HCT116 (cell line): ENCODE results near the gene TWIST2. TPM values are rescaled to one million over a fixed set of nuclear protein-coding genes. Genes with fewer than 3 reads are reported as not detected.

Experiments
- ATAC-seq: fragments of 200-7000 bp; cut with Tn5 transposase; 2 replicates; pipeline ENCODE4 v1.9.1; 2020; ENCODE audit warnings: mild to moderate bottlenecking, moderate library complexity
- BruUV-seq: library from RNA; stranded (reverse); fragments of 400-500 nt; replicated peaks from 2 replicates; lab custom pipeline; 2021; lab: Mats Ljungman, UMichigan
- CTCF ChIA-PET: fragments of 300-600 bp; sonication (Branson Sonifier 250); formaldehyde crosslinking; loops from one replicate; lab custom pipeline; 2021; ENCODE audit warnings: antibody characterized with exemption; lab: Charles Lee
- POLR2A ChIA-PET: fragments of 300-600, 350-600 bp; sonication (Branson Sonifier 250); formaldehyde crosslinking; loops from one replicate; lab custom pipeline; 2021; ENCODE audit warnings: antibody characterized with exemption; lab: Charles Lee
- RAD21 ChIA-PET, 2 experiments: fragments of 300-600 bp; sonication (Branson Sonifier 250); formaldehyde crosslinking; loops; one replicate each; lab custom pipeline; 2023; ENCODE audit warnings: low total read pairs in 2 of 2; ENCODE audit not compliant: uncharacterized antibody in 2 of 2, unreplicated experiment in 2 of 2, low non-redundant PET in 1 of 2; lab: Charles Lee
- DNase-seq: peaks from one replicate; pipeline ENCODE4 v3.0.0-alpha.2; 2010; ENCODE audit warnings: low read depth, low spot score
- H2AFZ ChIP-seq: fragments of 200-600 bp; shearing (Covaris generic), sonication (generic); 2 replicates; pipeline ENCODE4 v1.6.1; 2017; ENCODE audit warnings: low read depth, mixed run types, mixed read lengths, antibody characterized with exemption, low read length; ENCODE audit not compliant: poor library complexity, severe bottlenecking
- H3K27ac ChIP-seq: 2 replicates; pipeline ENCODE4 v1.5.1; 2012; ENCODE audit warnings: low read depth, low read length
- H3K27me3 ChIP-seq: fragments of 200-600 bp; sonication (generic); 2 replicates; pipeline ENCODE4 v1.6.1; 2016; ENCODE audit warnings: mixed run types, low read length, mixed read lengths; ENCODE audit not compliant: insufficient read depth
- H3K36me3 ChIP-seq, 2 experiments: fragments of 200-500 bp in 1 of 2; fragments of 200-600 bp in 1 of 2; sonication (Bioruptor generic) in 1 of 2; sonication (generic) in 1 of 2; 2 replicates each; pipeline versions ENCODE4 v1.5.1 to v1.6.1; 2014 to 2016; ENCODE audit warnings: low read length in 2 of 2, inconsistent platforms in 1 of 2, mixed read lengths in 1 of 2, mixed run types in 1 of 2; ENCODE audit not compliant: insufficient read depth in 2 of 2, control insufficient read depth in 1 of 2
- H3K4me1 ChIP-seq, 2 experiments: fragments of 200-600 bp in 1 of 2; sonication (generic) in 1 of 2; 2 replicates each; pipeline versions ENCODE4 v1.5.1 to v1.6.1; 2012 to 2017; ENCODE audit warnings: low read length in 2 of 2, inconsistent platforms in 1 of 2, mild to moderate bottlenecking in 1 of 2, mixed read lengths in 1 of 2, mixed run types in 1 of 2, moderate library complexity in 1 of 2; ENCODE audit not compliant: insufficient read depth in 2 of 2, control insufficient read depth in 1 of 2
- H3K4me2 ChIP-seq: fragments of 200-600 bp; sonication (generic); 2 replicates; pipeline ENCODE4 v1.6.1; 2017; ENCODE audit warnings: mixed run types, low read length, mixed read lengths
- H3K4me3 ChIP-seq, 2 experiments: fragments of 200-600 bp in 1 of 2; sonication (generic) in 1 of 2; replicated peaks in 1 of 2; 2 replicates each; pipeline ENCODE4 v1.5.1; 2011 to 2016; ENCODE audit warnings: low read length in 2 of 2, control low read depth in 1 of 2, low read depth in 1 of 2, mild to moderate bottlenecking in 1 of 2, mixed read lengths in 1 of 2, mixed run types in 1 of 2
- H3K79me2 ChIP-seq: fragments of 200-600 bp; sonication (generic); 2 replicates; pipeline ENCODE4 v1.6.1; 2017; ENCODE audit warnings: mild to moderate bottlenecking, mixed run types, low read length, moderate library complexity, mixed read lengths; ENCODE audit not compliant: insufficient read depth
- H3K9ac ChIP-seq: fragments of 200-600 bp; sonication (generic); 2 replicates; pipeline ENCODE4 v1.6.1; 2016; ENCODE audit warnings: low read length, mixed read lengths
- H3K9me2 ChIP-seq: fragments of 200-600 bp; sonication (generic), shearing (Covaris generic); 2 replicates; pipeline ENCODE4 v1.6.1; 2017; ENCODE audit warnings: mixed run types, mild to moderate bottlenecking, moderate library complexity; ENCODE audit not compliant: insufficient read depth
- H3K9me3 ChIP-seq, 2 experiments: fragments of 200-500 bp in 1 of 2; fragments of 200-600 bp in 1 of 2; sonication (Bioruptor generic) in 1 of 2; sonication (generic) in 1 of 2; 2 replicates each; pipeline ENCODE4 v1.6.1; 2014 to 2017; ENCODE audit warnings: low read length in 2 of 2, mixed read lengths in 2 of 2, inconsistent platforms in 1 of 2, low read depth in 1 of 2, mild to moderate bottlenecking in 1 of 2, mixed run types in 1 of 2, moderate library complexity in 1 of 2; ENCODE audit not compliant: control insufficient read depth in 1 of 2, insufficient read depth in 1 of 2
- H4K20me1 ChIP-seq: fragments of 200-600 bp; sonication (generic), shearing (Covaris generic); 2 replicates; pipeline ENCODE4 v1.6.1; 2017; ENCODE audit warnings: mixed run types, mild to moderate bottlenecking, moderate library complexity; ENCODE audit not compliant: insufficient read depth
- CBX3 ChIP-seq: IDR thresholded peaks from 2 replicates; pipeline ENCODE4 v1.6.1; 2012; ENCODE audit warnings: low read depth
- CEBPB ChIP-seq: IDR thresholded peaks from 2 replicates; pipeline ENCODE4 v1.6.1; 2012; ENCODE audit warnings: low read depth
- EGR1 ChIP-seq: IDR thresholded peaks from 2 replicates; pipeline ENCODE4 v1.6.1; 2012; ENCODE audit warnings: low read depth
- ELF1 ChIP-seq: IDR thresholded peaks from 2 replicates; pipeline ENCODE4 v1.6.1; 2012; ENCODE audit warnings: low read depth, borderline replicate concordance
- FOSL1 ChIP-seq: IDR thresholded peaks from 2 replicates; pipeline ENCODE4 v1.6.1; 2012; ENCODE audit warnings: low read depth
- JUND ChIP-seq: IDR thresholded peaks from 2 replicates; pipeline ENCODE4 v1.6.1; 2012
- POLR2A ChIP-seq: IDR thresholded peaks from 2 replicates; pipeline ENCODE4 v1.7.0; 2011; ENCODE audit warnings: borderline replicate concordance; ENCODE audit not compliant: insufficient read depth, insufficient read length; ENCODE audit errors: extremely low read depth
- POLR2AphosphoS5 ChIP-seq: IDR thresholded peaks from 2 replicates; pipeline ENCODE4 v1.6.1; 2011; ENCODE audit warnings: mild to moderate bottlenecking, low read depth, low read length, moderate library complexity
- RAD21 ChIP-seq: IDR thresholded peaks from 2 replicates; pipeline ENCODE4 v1.6.1; 2012; ENCODE audit warnings: low read depth, mild to moderate bottlenecking
- SIN3A ChIP-seq: IDR thresholded peaks from 2 replicates; pipeline ENCODE4 v1.6.1; 2012; ENCODE audit warnings: low read depth
- SRF ChIP-seq: IDR thresholded peaks from 2 replicates; pipeline ENCODE4 v1.6.1; 2012; ENCODE audit warnings: low read depth
- TCF7L2 ChIP-seq: IDR thresholded peaks from 2 replicates; pipeline ENCODE4 v1.7.0; 2011; ENCODE audit warnings: borderline replicate concordance, inconsistent platforms; ENCODE audit not compliant: insufficient read depth, insufficient read length; ENCODE audit errors: extremely low read depth
- YY1 ChIP-seq: IDR thresholded peaks from 2 replicates; pipeline ENCODE4 v1.6.1; 2011; ENCODE audit warnings: low read length, low read depth, moderate library complexity, mild to moderate bottlenecking; ENCODE audit not compliant: insufficient replicate concordance; ENCODE audit errors: extremely low read depth
- ZFX ChIP-seq: fragments of 450-650 bp; IDR thresholded peaks from 2 replicates; pipeline ENCODE4 v1.6.1; 2017
- ZNF274 ChIP-seq: fragments of 200-500 bp; sonication (Bioruptor generic); IDR thresholded peaks from 2 replicates; pipeline ENCODE4 v1.6.1; 2014; ENCODE audit warnings: mild to moderate bottlenecking, low read depth, low read length, inconsistent platforms
- intact Hi-C: fragments of 100-400 bp; cut with micrococcal nuclease; formaldehyde crosslinking; loops from 2 replicates; pipeline ENCODE4 v1.10.0; 2022
- total RNA-seq: library from RNA; stranded (reverse); gene quantifications from one replicate; pipeline ENCODE4 v1.2.1, GENCODE V29; 2021; ENCODE audit not compliant: unreplicated experiment
- TF ChIP-seq, protein P1 (sequence below): IDR thresholded peaks from 2 replicates; pipeline ENCODE4 v1.6.1; 2012; ENCODE audit warnings: low read depth
- TF ChIP-seq, protein P2 (sequence below): IDR thresholded peaks from 2 replicates; pipeline ENCODE4 v1.6.1; 2012
- TF ChIP-seq, protein P3 (sequence below): IDR thresholded peaks from 2 replicates; pipeline ENCODE4 v1.6.1; 2012
- TF ChIP-seq, protein P4 (sequence below), 3 experiments: fragments of 200-600 bp in 1 of 3; sonication (generic) in 1 of 3; IDR thresholded peaks in 2 of 3; conservative IDR thresholded peaks in 1 of 3; 2 replicates each; pipeline ENCODE4 v1.5.1; 2012 to 2017; ENCODE audit warnings: low read depth in 2 of 3, low read length in 2 of 3, antibody characterized with exemption in 1 of 3, borderline replicate concordance in 1 of 3, control low read depth in 1 of 3, mild to moderate bottlenecking in 1 of 3, mixed read lengths in 1 of 3, mixed run types in 1 of 3, moderate library complexity in 1 of 3; ENCODE audit not compliant: insufficient read depth in 1 of 3
- TF ChIP-seq, protein P5 (sequence below): IDR thresholded peaks from 2 replicates; pipeline ENCODE4 v1.6.1; 2011; ENCODE audit warnings: mild to moderate bottlenecking, low read length, moderate library complexity; ENCODE audit not compliant: insufficient replicate concordance; ENCODE audit errors: extremely low read depth

TWIST2 gene
- total RNA-seq, 1 experiment from 2014 or later: not detected

DNA sequence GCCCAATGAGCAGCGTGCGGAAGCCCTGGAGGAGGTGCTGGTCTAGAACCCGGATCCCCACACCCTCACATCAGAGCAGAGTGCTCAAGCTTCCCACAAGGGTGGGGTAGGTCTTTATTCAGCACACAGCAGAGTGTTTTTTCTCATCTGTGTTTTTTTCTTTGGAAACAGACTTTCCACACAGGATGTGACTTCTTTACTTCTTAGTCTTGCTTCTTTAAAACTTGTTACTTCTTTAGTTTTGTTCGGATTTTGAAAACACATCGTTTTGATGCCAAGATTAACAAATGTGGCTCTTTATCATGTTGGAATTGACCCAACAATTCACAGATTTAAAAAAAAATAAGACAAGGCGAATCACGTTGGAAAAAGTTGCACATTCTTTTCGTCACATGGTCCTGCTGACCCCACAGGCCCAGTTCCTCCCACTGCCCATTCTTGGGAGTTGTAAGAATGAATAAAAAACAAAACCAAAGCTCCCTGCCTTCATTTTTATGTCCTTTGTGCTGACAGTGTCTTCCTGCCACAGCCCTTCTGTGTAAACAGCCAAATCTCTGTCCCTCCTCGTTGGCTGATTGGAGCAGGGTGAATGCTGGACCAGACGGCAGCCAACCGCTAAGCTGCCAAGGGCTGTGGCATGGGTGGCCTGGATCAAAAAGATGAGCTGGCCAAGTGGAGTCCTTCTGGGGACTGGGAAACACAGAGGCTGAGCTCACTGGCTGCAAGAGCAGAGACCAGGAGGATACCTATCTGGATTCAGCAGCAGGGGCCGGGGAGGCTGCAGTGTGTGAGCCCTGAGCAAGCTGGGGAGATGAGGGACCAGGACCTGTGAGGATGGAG lies 81.6 kb downstream of the TWIST2 start:
- no peak overlapping the region for H3K4me3 ChIP-seq
- no peak overlapping the region for H3K4me2 ChIP-seq
- H3K9me2 ChIP-seq: no peaks in the 10 kb centered on the region
- no peak overlapping the region for H2AFZ ChIP-seq
- H3K79me2 ChIP-seq: no peaks in the 10 kb centered on the region
- no peak overlapping the region for H3K9ac ChIP-seq
- H3K27me3 ChIP-seq: no peaks in the 10 kb centered on the region
- POLR2A ChIA-PET: no interaction called here
- no TSS peak for BruUV-seq
- no peak for DNase-seq
- no peak for TF ChIP-seq SRF
- TF ChIP-seq, protein P1, sequence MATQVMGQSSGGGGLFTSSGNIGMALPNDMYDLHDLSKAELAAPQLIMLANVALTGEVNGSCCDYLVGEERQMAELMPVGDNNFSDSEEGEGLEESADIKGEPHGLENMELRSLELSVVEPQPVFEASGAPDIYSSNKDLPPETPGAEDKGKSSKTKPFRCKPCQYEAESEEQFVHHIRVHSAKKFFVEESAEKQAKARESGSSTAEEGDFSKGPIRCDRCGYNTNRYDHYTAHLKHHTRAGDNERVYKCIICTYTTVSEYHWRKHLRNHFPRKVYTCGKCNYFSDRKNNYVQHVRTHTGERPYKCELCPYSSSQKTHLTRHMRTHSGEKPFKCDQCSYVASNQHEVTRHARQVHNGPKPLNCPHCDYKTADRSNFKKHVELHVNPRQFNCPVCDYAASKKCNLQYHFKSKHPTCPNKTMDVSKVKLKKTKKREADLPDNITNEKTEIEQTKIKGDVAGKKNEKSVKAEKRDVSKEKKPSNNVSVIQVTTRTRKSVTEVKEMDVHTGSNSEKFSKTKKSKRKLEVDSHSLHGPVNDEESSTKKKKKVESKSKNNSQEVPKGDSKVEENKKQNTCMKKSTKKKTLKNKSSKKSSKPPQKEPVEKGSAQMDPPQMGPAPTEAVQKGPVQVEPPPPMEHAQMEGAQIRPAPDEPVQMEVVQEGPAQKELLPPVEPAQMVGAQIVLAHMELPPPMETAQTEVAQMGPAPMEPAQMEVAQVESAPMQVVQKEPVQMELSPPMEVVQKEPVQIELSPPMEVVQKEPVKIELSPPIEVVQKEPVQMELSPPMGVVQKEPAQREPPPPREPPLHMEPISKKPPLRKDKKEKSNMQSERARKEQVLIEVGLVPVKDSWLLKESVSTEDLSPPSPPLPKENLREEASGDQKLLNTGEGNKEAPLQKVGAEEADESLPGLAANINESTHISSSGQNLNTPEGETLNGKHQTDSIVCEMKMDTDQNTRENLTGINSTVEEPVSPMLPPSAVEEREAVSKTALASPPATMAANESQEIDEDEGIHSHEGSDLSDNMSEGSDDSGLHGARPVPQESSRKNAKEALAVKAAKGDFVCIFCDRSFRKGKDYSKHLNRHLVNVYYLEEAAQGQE: no peak
- TF ChIP-seq, protein P2, sequence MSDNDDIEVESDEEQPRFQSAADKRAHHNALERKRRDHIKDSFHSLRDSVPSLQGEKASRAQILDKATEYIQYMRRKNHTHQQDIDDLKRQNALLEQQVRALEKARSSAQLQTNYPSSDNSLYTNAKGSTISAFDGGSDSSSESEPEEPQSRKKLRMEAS: no peak
- TF ChIP-seq CBX3: no peak
- no peak for TF ChIP-seq ZFX
- no peak for TF ChIP-seq JUND
- TF ChIP-seq ELF1: no peak
- no peak for TF ChIP-seq RAD21
- TF ChIP-seq POLR2A: no peak
- TF ChIP-seq, protein P3, sequence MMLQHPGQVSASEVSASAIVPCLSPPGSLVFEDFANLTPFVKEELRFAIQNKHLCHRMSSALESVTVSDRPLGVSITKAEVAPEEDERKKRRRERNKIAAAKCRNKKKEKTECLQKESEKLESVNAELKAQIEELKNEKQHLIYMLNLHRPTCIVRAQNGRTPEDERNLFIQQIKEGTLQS: no peak
- TF ChIP-seq CEBPB: no peak
- no peak for TF ChIP-seq TCF7L2
- no peak for TF ChIP-seq ZNF274
- no peak for TF ChIP-seq POLR2AphosphoS5
- no peak for TF ChIP-seq YY1
- no peak for TF ChIP-seq EGR1
- no peak for TF ChIP-seq FOSL1
- TF ChIP-seq, protein P4, sequence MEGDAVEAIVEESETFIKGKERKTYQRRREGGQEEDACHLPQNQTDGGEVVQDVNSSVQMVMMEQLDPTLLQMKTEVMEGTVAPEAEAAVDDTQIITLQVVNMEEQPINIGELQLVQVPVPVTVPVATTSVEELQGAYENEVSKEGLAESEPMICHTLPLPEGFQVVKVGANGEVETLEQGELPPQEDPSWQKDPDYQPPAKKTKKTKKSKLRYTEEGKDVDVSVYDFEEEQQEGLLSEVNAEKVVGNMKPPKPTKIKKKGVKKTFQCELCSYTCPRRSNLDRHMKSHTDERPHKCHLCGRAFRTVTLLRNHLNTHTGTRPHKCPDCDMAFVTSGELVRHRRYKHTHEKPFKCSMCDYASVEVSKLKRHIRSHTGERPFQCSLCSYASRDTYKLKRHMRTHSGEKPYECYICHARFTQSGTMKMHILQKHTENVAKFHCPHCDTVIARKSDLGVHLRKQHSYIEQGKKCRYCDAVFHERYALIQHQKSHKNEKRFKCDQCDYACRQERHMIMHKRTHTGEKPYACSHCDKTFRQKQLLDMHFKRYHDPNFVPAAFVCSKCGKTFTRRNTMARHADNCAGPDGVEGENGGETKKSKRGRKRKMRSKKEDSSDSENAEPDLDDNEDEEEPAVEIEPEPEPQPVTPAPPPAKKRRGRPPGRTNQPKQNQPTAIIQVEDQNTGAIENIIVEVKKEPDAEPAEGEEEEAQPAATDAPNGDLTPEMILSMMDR (IDR thresholded peaks at IDR 0.05 in 2 of 3, conservative IDR thresholded peaks at IDR 0.05 in 1 of 3; ENCODE audit: borderline replicate concordance in 1 of 3, insufficient read depth in 1 of 3, low read depth in 2 of 3, low read length in 2 of 3): no peak
- TF ChIP-seq SIN3A: no peak
- TF ChIP-seq, protein P5, sequence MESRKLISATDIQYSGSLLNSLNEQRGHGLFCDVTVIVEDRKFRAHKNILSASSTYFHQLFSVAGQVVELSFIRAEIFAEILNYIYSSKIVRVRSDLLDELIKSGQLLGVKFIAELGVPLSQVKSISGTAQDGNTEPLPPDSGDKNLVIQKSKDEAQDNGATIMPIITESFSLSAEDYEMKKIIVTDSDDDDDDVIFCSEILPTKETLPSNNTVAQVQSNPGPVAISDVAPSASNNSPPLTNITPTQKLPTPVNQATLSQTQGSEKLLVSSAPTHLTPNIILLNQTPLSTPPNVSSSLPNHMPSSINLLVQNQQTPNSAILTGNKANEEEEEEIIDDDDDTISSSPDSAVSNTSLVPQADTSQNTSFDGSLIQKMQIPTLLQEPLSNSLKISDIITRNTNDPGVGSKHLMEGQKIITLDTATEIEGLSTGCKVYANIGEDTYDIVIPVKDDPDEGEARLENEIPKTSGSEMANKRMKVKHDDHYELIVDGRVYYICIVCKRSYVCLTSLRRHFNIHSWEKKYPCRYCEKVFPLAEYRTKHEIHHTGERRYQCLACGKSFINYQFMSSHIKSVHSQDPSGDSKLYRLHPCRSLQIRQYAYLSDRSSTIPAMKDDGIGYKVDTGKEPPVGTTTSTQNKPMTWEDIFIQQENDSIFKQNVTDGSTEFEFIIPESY: no peak
- TF ChIP-seq, all 23 proteins: peak for 0
- ATAC-seq: no peak
- Histone ChIP-seq H4K20me1 (no peaks in the 10 kb centered on the region), H3K4me1 (no peaks in the 10 kb centered on the region), H3K27ac (no peak overlapping the region), H3K9me3 (peaks cover 0 to 5% of the 10 kb centered on the region in 2 experiments; a peak in 1 of 4 replicates), H3K36me3 (no peaks in the 10 kb centered on the region)
- RAD21 ChIA-PET: no interaction called here
- CTCF ChIA-PET: no interaction called here
- intact Hi-C loops: no loop called here
